NT2/D1 (cell line): ENCODE results near the gene AMPD2.
A peak's percentile ranks its signal among the peaks of the same experiment; 100 is the strongest.

Experiments used
- DNase-seq: peaks from one replicate; pipeline ENCODE4 v3.0.0-alpha.2; 2011; ENCODE audit warnings: low read depth, low spot score
- H3K27me3 ChIP-seq: 2 replicates; pipeline ENCODE4 v1.6.0; 2011; ENCODE audit warnings: mild to moderate bottlenecking; ENCODE audit not compliant: insufficient read length, insufficient read depth
- H3K36me3 ChIP-seq: 2 replicates; pipeline ENCODE4 v1.6.1; 2011; ENCODE audit warnings: mild to moderate bottlenecking, low read length, mixed read lengths; ENCODE audit not compliant: insufficient read depth, insufficient read length
- H3K4me1 ChIP-seq: 2 replicates; pipeline ENCODE4 v1.5.1; 2011; ENCODE audit not compliant: insufficient read depth, insufficient read length
- H3K4me3 ChIP-seq: 2 replicates; pipeline ENCODE4 v1.5.1; 2011; ENCODE audit warnings: low read depth; ENCODE audit not compliant: insufficient read length
- H3K9ac ChIP-seq: 2 replicates; pipeline ENCODE4 v1.6.0; 2011; ENCODE audit warnings: low read depth; ENCODE audit not compliant: insufficient read length
- H3K9me3 ChIP-seq: 2 replicates; pipeline ENCODE4 v1.5.1; 2011; ENCODE audit warnings: mild to moderate bottlenecking, low read length; ENCODE audit not compliant: insufficient read depth
- SUZ12 ChIP-seq: IDR thresholded peaks from 2 replicates; pipeline ENCODE4 v1.6.1; 2011; ENCODE audit not compliant: insufficient read length, insufficient read depth; ENCODE audit errors: extremely low read depth
- YY1 ChIP-seq: IDR thresholded peaks from 2 replicates; pipeline ENCODE4 v1.6.1; 2011; ENCODE audit not compliant: insufficient read length, insufficient read depth
- ZNF274 ChIP-seq: IDR thresholded peaks from 2 replicates; pipeline ENCODE4 v1.6.1; 2011; ENCODE audit warnings: mild to moderate bottlenecking, low read depth, low read length

Gene AMPD2

GRCh38 chr1:109627692-109628399 is 8.2 kb downstream of the AMPD2 start:
- Histone ChIP-seq H3K4me1 (peaks cover 35% of the 10 kb centered on the region), H3K36me3 (peaks cover 79% of the 10 kb centered on the region), H3K9ac (no peak overlapping the region), H3K27me3 (no peaks in the 10 kb centered on the region), H3K9me3 (no peaks in the 10 kb centered on the region), H3K4me3 (no peak overlapping the region)
- no peak for DNase-seq
- no peak for TF ChIP-seq ZNF274

GRCh38 chr1:109628540-109629321 is 9.1 kb downstream of the AMPD2 start:
- DNase-seq, result no peak
- H3K27me3 ChIP-seq, result no peaks in the 10 kb centered on the region
- peaks cover 29% of the 10 kb centered on the region for H3K4me1 ChIP-seq
- no peak overlapping the region for H3K4me3 ChIP-seq
- no peak overlapping the region for H3K9ac ChIP-seq
- H3K36me3 ChIP-seq, result peaks cover 77% of the 10 kb centered on the region
- no peaks in the 10 kb centered on the region for H3K9me3 ChIP-seq
- TF ChIP-seq SUZ12 (no peak), YY1 (no peak), ZNF274 (no peak)

GRCh38 chr1:109629372-109630030 is 9.9 kb downstream of the AMPD2 start:
- Histone ChIP-seq H3K36me3 (peaks cover 77% of the 10 kb centered on the region), H3K27me3 (no peaks in the 10 kb centered on the region), H3K4me3 (no peak overlapping the region), H3K9ac (no peak overlapping the region), H3K4me1 (peaks cover 22% of the 10 kb centered on the region), H3K9me3 (no peaks in the 10 kb centered on the region)
- no peak for DNase-seq
- no peak for TF ChIP-seq SUZ12
- no peak for TF ChIP-seq ZNF274
- TF ChIP-seq YY1, result no peak

GRCh38 chr1:109630081-109630897 is 10.7 kb downstream of the AMPD2 start:
- Histone ChIP-seq H3K9ac (peak overlapping the region; percentile 12), H3K27me3 (no peaks in the 10 kb centered on the region), H3K4me1 (peaks cover 16% of the 10 kb centered on the region), H3K4me3 (no peak overlapping the region), H3K9me3 (no peaks in the 10 kb centered on the region), H3K36me3 (peaks cover 71% of the 10 kb centered on the region)
- no peak for TF ChIP-seq YY1
- TF ChIP-seq ZNF274, result no peak
- DNase-seq, result no peak

GRCh38 chr1:109630898-109631512 is 11.4 kb downstream of the AMPD2 start:
- H3K4me3 ChIP-seq, result no peak overlapping the region
- H3K4me1 ChIP-seq, result peaks cover 13% of the 10 kb centered on the region
- TF ChIP-seq YY1, result no peak
- no peak for TF ChIP-seq SUZ12
- TF ChIP-seq ZNF274, result no peak
- H3K27me3 ChIP-seq, result no peaks in the 10 kb centered on the region
- peak overlapping the region; percentile 12 for H3K9ac ChIP-seq
- no peaks in the 10 kb centered on the region for H3K9me3 ChIP-seq
- no peak for DNase-seq
- peaks cover 65% of the 10 kb centered on the region for H3K36me3 ChIP-seq

GRCh38 chr1:109631513-109632505 is 12.2 kb downstream of the AMPD2 start:
- Histone ChIP-seq H3K9me3 (no peaks in the 10 kb centered on the region), H3K4me3 (no peak overlapping the region), H3K27me3 (no peaks in the 10 kb centered on the region), H3K9ac (peak overlapping the region; percentile 37), H3K4me1 (peaks cover 17% of the 10 kb centered on the region), H3K36me3 (peaks cover 57% of the 10 kb centered on the region)
- no peak for DNase-seq
- TF ChIP-seq SUZ12, result no peak
- no peak for TF ChIP-seq ZNF274
- TF ChIP-seq YY1, result no peak
